Fibroblast of skin of scalp (primary cell): ENCODE data around the gene SETD2.

ENCODE experiments used
- DNase-seq: peaks from one replicate; pipeline ENCODE4 v3.0.0-alpha.2; 2013

The SETD2 gene

GRCh38 chr3:46981932-46982471 is 181.9 kb downstream of the SETD2 start:
- no peak for DNase-seq

GRCh38 chr3:46979958-46980497 is 183.9 kb downstream of the SETD2 start:
- DNase-seq, result no peak

GRCh38 chr3:46978985-46979944 is 184.6 kb downstream of the SETD2 start, which contains the start of gene NBEAL2:
Gene NBEAL2 (plus strand): TSS chr3:46979666. CDS start chr3:46979862, 196 bp downstream.
- DNase-seq, result peak; percentile 92

GRCh38 chr3:46978381-46978780 is 185.5 kb downstream of the SETD2 start:
- DNase-seq, result no peak

DNA sequence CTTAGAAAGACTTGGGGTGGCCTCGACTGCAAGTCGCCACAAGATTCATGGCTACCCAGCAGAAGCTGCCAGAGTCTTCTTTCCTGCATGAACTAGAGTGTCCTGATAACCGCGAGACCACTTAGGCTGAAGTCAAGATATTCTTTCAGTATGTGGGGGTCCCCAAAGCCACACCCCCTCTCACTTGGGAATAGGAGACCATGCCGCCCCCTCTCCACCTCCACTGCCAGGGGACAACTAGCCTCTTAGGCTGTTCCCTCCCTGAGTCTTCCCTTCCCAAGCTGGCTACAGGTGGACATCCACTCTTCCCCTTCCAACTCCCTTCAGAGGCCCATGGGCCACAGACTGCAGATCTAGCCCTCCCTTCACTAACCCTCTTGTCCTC is 186.1 kb downstream of the SETD2 start:
- DNase-seq, result no peak

DNA sequence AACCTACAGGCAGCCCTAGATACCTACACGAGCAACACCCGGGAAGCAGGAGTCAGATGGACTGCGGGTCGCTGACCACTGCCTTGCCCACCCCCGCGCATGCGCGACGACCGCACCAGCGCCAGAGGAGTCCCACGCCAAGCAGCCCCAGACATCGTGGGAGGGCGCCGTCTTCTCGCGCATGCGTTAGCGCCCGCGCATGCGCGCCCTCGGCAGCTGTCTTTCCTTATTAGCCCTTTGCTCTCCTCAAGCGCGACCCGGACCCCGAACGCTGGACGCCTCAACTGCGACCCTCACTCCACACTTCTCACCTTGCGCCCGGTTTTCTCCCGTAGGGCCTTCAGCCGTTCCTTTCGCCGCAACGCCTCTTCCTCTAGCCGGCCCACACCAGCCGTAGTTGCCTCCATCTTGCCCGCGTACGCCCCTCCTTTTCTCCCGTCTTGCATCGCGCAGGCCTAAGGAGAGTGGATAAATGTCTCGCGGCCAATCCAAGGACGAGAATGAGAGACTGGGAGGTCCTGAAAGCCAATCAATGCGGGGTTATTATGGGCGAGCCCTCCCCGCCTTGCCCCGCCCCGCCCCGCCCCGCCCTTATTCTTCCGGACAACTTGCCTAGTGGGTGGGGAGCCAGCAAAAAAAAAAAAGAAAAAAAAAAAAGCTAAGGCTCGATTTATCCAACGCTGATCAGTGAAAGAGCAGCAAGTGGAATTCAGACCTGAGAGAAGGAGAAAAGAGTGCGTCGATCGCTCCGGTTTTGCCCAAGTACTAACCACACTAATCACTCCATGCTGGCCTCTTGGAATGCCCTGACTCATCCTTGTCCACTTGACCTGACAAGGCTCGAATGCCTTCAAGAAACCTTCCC is 187.4 kb downstream of the SETD2 start, which contains the start of gene CCDC12:
Gene CCDC12 (minus strand): TSS at position 420 of the 865 bp plus-strand sequence. CDS start 13 bp downstream, at position 407.
- peak; percentile 100 for DNase-seq

- DNase-seq, result no peak
Measured at GRCh38 chr3:46974421-46975171, 189.3 kb downstream of the SETD2 start.

- DNase-seq, result no peak
Measured at GRCh38 chr3:46972396-46972795, 191.5 kb downstream of the SETD2 start.

GRCh38 chr3:46971742-46972141 is 192.2 kb downstream of the SETD2 start:
- no peak for DNase-seq

GRCh38 chr3:46971151-46971550 is 192.8 kb downstream of the SETD2 start:
- DNase-seq, result no peak

DNA sequence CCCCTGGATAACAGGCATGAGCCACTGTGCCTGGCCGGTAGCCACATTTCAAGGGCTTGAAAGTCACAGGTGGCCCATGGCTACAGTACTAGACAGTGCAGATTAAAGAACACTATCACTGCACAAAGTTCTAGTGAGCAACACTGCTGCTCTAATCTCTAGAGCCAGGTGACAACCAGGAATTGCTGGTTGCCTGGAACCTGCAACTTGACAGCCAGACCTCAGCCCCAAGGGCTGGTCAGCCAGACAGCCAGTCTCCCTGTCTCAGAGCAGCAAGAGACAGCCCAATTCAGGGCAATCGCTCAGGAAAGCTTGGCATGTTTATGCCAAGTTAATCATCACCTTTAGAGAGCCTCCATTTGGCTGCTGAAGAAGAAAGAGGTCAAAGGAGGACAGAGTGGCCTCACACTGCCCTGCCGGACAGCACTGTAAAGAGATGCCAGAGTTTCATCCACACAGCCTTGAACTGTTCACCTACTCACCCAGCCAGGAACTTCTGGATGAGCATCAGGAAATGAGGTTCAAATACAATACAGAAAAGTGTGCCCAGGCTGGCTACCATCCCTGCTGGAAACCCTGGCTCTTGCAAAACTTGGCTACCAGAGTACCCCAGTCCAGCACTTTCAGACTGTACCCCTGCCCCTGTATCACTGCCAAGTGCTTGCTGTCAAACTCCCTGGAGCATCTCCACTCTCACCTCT is 193.4 kb downstream of the SETD2 start:
- DNase-seq, result no peak

GRCh38 chr3:46968783-46969428 is 195.0 kb downstream of the SETD2 start:
- no peak for DNase-seq

GRCh38 chr3:46966811-46967210 is 197.1 kb downstream of the SETD2 start:
- no peak for DNase-seq
